ENCODE results near the gene FGF16. TPM values are rescaled to one million over a fixed set of nuclear protein-coding genes. Genes with fewer than 3 reads are reported as not detected.
"Not testable (repeated sequence)": the region's sequence is repeated elsewhere in the genome, so short reads cannot be mapped to it uniquely, and the experiment has no call there.

The FGF16 gene
- not detected in 2 replicates for total RNA-seq (2014; rRNA removed; shearing (Covaris generic))

- no peak for DNase-seq (ENCODE audit: low read depth)
Measured at GRCh38 chrX:77446908-77447652, at the start of gene FGF16. TSS of gene FGF16 (plus strand) at chrX:77447389. CDS start at chrX:77447675, 286 bp downstream.

DNA sequence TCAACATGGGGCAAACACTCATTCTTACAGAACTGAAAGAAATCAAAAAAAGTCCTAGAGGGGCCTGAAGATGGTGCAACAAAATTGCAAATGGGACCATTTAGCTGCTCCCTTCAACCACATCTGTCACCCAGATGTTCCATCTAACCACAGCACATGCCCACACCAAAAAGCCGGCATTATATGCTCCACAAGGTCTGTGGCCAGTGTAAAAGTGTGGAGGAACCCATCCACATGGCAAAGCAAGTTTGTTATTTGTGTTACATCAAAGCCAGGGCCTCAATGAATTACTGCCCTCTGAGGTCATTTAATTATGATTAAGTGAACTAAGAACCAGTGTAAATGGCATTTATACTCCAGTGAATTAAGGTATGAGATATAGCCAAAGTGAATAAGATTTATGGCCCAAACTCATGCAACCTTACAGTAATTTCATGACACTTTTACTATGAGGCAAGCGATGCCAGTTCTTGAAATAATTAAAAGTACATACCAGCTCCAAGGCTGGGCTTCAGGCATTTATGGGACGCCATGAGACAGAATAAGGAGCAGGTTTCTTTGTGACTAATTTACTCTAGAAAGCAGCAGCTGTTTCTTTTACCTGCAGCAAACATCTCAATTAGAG is 48.7 kb upstream of the FGF16 start:
- DNase-seq (ENCODE audit: low read depth) = peak; percentile 64

- no peak for DNase-seq (ENCODE audit: low read depth)
Measured at GRCh38 chrX:77404419-77404818, 42.8 kb upstream of the FGF16 start.

DNA sequence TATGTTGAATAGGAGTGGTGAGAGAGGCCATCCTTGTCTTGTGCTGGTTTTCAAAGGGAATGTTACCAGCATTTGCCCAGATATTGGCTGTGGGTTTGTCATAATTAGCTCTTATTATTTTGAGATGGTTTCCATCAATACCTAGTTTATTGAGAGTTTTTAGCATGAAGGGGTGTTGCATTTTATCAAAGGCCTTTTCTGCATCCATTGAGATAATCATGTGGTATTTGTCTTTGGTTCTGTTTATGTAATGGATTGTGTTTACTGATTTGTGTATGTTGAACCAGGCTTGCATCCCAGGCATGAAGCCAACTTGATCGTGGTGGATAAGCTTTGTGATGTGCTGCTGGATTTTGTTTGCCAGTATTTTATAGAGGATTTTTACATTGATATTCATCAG is 39.4 kb upstream of the FGF16 start:
- not testable (repeated sequence) for DNase-seq (ENCODE audit: low read depth)

GRCh38 chrX:77412631-77413030 is 34.6 kb upstream of the FGF16 start:
- DNase-seq (ENCODE audit: low read depth) = no peak

GRCh38 chrX:77415161-77415560 is 32.0 kb upstream of the FGF16 start:
- peak; percentile 21 for DNase-seq (ENCODE audit: low read depth)

- no peak for DNase-seq (ENCODE audit: low read depth)
Measured at GRCh38 chrX:77415882-77416281, 31.3 kb upstream of the FGF16 start.

DNA sequence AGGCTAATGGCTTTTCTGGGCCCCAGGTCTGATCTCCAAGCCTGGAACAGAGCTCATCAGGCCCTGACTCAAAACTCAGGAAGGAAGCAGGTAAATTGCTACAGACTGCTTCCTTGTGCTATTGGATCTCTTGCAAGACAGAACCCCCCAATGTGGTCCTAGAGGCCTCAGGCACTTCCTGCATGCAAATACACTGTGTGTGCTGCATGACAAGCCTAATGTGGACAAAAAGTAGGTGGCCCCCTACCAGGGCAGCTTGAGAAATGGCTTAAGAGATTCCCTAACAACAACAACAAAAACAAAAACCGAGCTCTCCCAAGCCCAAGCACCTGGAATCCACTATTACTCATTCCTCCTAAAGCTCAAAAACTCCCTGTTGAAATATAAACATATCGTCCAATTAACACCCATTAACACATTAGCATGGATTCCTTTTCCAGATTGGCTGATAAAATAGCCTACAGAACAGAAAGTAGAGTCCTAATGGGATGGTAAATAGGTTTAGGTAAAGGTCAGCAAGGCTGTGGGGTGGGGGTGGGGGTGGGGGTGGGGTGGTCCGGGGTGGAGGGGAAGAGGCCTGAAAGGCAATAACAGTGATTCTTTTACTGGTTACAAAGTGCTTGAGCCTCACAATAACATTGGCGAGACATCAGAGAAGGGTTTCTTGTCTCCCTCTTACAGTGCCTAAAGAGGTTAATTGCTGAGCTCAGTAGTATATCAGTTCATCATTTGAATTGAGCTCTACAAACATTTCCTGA is 24.1 kb upstream of the FGF16 start:
- no peak for DNase-seq (ENCODE audit: low read depth)

GRCh38 chrX:77426811-77427210 is 20.4 kb upstream of the FGF16 start:
- no peak for DNase-seq (ENCODE audit: low read depth)

GRCh38 chrX:77427611-77428010 is 19.6 kb upstream of the FGF16 start:
- DNase-seq (ENCODE audit: low read depth) = no peak

GRCh38 chrX:77428551-77428950 is 18.6 kb upstream of the FGF16 start:
- no peak for DNase-seq (ENCODE audit: low read depth)

DNA sequence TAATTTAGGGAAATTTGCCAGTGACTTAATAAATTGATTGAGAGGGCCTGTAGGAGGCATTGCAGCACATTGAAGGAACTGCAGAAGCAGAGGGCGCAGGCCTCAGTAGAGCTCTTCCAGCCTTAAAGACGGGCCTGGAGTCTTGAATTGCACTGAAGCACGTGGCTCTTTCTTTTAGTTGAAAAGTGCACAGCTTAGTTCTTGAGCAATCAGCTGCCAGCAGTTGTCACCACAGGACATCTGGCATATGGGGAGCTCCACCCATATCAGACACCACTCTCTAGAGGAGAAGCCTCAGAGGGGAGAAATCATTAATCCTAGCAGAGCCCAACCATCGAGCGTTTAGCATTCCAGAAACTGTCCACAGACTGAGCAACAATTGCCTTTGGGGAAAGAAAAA is 16.0 kb upstream of the FGF16 start:
- DNase-seq (ENCODE audit: low read depth) = peak; percentile 88

- DNase-seq (ENCODE audit: low read depth) = no peak
Measured at GRCh38 chrX:77433001-77433400, 14.2 kb upstream of the FGF16 start.

DNA sequence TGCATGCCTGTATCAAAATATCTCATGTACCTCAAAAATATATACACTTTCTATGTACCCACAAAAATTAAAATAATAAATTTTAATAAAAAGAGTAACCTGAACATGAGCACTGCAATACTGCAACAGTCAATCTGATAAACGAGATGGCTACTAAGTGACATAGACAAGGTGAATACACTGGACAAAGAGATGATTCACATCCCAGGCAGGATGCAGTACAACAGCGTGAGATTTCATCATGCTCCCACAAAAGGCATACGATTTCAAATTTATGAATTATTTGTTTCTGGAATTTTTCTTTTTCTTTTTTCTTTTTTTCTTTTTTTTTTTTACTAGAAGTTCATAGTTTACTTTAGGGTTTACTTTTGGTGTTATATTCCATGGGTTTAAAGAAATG is 12.2 kb upstream of the FGF16 start:
- peak; percentile 21 for DNase-seq (ENCODE audit: low read depth)

- peak; percentile 60 for DNase-seq (ENCODE audit: low read depth)
Measured at GRCh38 chrX:77436271-77436670, 10.9 kb upstream of the FGF16 start.

DNA sequence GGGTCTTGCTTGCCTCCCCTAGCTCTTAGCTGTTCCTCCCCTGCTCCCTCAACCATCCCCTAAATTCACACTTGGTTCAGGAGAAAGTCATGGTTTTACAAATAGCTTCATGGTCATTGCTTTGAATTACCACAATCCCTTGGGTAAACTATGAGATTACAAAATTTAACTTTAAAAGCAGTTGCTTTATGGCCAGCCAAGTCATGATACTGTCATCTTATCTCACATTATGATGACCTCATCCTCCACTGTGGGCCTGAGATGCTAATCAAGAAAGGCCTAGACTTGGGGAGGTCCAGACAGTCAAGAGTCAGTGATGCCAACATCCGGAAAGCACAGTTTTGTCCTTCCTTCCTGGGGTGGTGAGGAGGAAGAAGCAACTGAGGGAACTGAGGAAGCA is 10.5 kb upstream of the FGF16 start:
- peak; percentile 83 for DNase-seq (ENCODE audit: low read depth)

GRCh38 chrX:77440330-77440729 is 6.9 kb upstream of the FGF16 start:
- no peak for DNase-seq (ENCODE audit: low read depth)

DNA sequence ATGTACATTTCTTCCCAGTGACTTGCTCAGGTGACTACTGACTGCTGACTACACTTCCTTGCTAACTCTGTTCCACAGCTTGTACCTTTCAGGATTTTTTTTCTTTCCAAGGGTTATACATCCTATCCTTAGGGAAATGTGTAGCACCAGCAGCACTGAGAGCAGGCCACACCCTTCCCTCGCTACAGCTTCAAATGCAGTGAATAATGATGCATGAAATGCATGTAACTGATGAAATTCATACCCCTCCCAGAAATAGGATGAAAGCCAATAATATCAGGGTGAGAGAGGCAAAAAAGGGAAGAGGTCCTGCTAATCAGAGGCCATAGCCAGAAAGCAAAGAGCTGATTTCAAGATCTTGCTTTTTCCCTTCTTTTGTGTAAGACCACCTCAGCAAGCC is 6.2 kb upstream of the FGF16 start:
- DNase-seq (ENCODE audit: low read depth) = no peak

DNA sequence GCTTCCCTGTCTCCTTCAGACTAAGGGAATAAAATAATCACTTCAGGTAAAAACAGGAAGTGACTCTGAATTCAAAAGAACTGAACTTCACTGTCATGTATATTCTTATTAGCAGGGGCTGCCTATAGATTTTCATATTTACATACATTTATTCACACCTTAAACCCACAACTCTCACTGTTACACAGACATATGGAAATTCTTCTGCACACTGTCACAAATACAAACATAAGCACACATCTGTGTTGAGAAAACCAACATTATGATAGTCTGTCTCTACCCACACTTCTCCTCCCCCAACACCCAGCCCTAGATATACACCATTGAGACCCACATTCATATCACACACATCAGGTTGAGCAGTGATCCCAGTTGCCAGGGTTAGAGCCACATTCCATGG is 5.7 kb upstream of the FGF16 start:
- DNase-seq (ENCODE audit: low read depth) = no peak

DNA sequence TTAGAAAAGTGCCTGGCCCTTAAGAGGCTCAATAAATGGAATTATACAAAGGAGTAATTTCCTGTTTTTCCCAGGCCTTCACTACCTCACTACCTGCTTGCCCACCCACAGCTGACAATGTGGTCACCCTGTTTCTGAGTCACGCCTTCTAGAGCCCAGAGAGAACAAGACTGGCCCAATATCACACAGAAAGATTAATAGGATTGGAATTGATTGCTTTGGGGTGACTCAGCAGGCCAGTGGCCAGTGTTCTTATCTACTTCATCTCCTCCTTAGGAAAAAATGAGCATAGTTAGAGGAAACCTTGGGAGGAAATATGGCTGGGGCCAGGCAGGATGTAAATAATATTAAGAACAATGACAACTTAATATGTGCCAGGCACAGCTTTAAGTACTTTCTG is 4.5 kb upstream of the FGF16 start:
- peak; percentile 85 for DNase-seq (ENCODE audit: low read depth)

DNA sequence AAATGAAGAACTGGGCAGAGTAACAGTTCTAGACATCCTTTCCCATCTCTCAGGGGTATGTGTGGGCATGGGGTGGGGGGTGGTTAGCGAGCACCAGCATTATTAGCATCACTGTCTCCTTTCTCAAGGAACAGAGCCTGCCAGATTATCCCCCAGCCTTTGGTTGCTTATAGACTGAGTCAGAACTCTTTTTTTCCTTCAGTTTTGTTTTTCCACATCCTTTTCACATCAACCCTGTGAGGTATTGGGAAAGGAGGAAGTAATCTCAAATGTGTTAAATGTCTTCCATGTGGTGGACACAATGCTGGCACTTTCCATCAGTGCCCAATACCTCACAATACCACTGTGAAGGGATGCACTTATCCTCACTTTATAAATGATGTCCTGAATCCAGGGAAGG is 3.1 kb upstream of the FGF16 start:
- DNase-seq (ENCODE audit: low read depth) = no peak

DNA sequence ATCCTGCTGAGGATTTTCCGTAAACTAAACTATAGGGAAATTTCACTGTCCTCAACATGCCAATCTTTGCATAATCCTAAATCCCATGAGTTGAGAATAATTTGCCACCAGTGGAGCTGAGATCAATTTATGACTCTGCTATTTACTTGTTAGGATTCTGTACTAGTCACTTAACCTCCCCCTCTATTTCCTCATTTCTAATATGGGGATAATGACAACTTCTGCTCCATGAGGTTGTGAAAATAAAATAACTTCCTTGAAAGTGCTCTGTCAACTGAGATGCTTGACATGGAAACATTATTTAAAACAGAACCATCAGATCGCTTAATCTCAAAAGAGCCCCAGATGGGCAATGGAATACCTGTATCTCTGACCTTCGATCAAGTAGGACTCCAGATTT is 2.6 kb upstream of the FGF16 start:
- DNase-seq (ENCODE audit: low read depth) = no peak

GRCh38 chrX:77446029-77446585 is 1.1 kb upstream of the FGF16 start:
- DNase-seq (ENCODE audit: low read depth) = no peak

All from RPMI7951 (cell line).